ENCODE measurements around the gene OCA2.

OCA2 gene

GRCh38 chr15:27820722-27821121, 278.4 kb downstream of the OCA2 start:
- DNase-seq (ENCODE audit: low read depth, low spot score): no peak

GRCh38 chr15:27820232-27820631, 278.9 kb downstream of the OCA2 start:
- no peak for DNase-seq (ENCODE audit: low read depth, low spot score)

GRCh38 chr15:27817258-27817657, 281.9 kb downstream of the OCA2 start:
- DNase-seq (ENCODE audit: low read depth, low spot score): no peak

GRCh38 chr15:27816790-27817189, 282.3 kb downstream of the OCA2 start:
- DNase-seq (ENCODE audit: low read depth, low spot score): no peak

GRCh38 chr15:27815035-27815434, 284.1 kb downstream of the OCA2 start:
- DNase-seq (ENCODE audit: low read depth, low spot score): no peak

GRCh38 chr15:27813139-27813538, 286.0 kb downstream of the OCA2 start:
- no peak for DNase-seq (ENCODE audit: low read depth, low spot score)

GRCh38 chr15:27808182-27808581, 290.9 kb downstream of the OCA2 start:
- no peak for DNase-seq (ENCODE audit: low read depth, low spot score)

- no peak for DNase-seq (ENCODE audit: low read depth, low spot score)
These were observed 291.8 kb downstream of the OCA2 start for GRCh38 chr15:27807335-27807734.

- no peak for DNase-seq (ENCODE audit: low read depth, low spot score)
These were observed 292.7 kb downstream of the OCA2 start for GRCh38 chr15:27806396-27806795.

GRCh38 chr15:27805261-27806220, 293.6 kb downstream of the OCA2 start:
- DNase-seq (ENCODE audit: low read depth, low spot score): no peak

- DNase-seq (ENCODE audit: low read depth, low spot score): no peak
These were observed 294.4 kb downstream of the OCA2 start for GRCh38 chr15:27804569-27805260.

GRCh38 chr15:27798807-27799206, 300.3 kb downstream of the OCA2 start:
- no peak for DNase-seq (ENCODE audit: low read depth, low spot score)

- DNase-seq (ENCODE audit: low read depth, low spot score): no peak
These were observed 301.4 kb downstream of the OCA2 start for GRCh38 chr15:27797765-27798164.

- DNase-seq (ENCODE audit: low read depth, low spot score): no peak
These were observed 302.5 kb downstream of the OCA2 start for GRCh38 chr15:27796405-27797320.

- no peak for DNase-seq (ENCODE audit: low read depth, low spot score)
These were observed 306.3 kb downstream of the OCA2 start for GRCh38 chr15:27792756-27793264.

- DNase-seq (ENCODE audit: low read depth, low spot score): no peak
These were observed 308.8 kb downstream of the OCA2 start for GRCh38 chr15:27790270-27790669.

GRCh38 chr15:27787931-27788330, 311.2 kb downstream of the OCA2 start:
- DNase-seq (ENCODE audit: low read depth, low spot score): no peak

- DNase-seq (ENCODE audit: low read depth, low spot score): no peak
These were observed 315.0 kb downstream of the OCA2 start for GRCh38 chr15:27784107-27784506.

GRCh38 chr15:27783678-27784077, 315.4 kb downstream of the OCA2 start:
- no peak for DNase-seq (ENCODE audit: low read depth, low spot score)

GRCh38 chr15:27782125-27782524, 317.0 kb downstream of the OCA2 start:
- DNase-seq (ENCODE audit: low read depth, low spot score): no peak

GRCh38 chr15:27776501-27776900, 322.6 kb downstream of the OCA2 start:
- DNase-seq (ENCODE audit: low read depth, low spot score): no peak

GRCh38 chr15:27774638-27775037, 324.5 kb downstream of the OCA2 start:
- no peak for DNase-seq (ENCODE audit: low read depth, low spot score)
